Panc1 (cell line): ENCODE measurements around the gene CNOT11. TPM values are rescaled to one million over a fixed set of nuclear protein-coding genes. Genes with fewer than 3 reads are reported as not detected.

ENCODE experiments used
- ATAC-seq: fragments of 200-7000 bp; cut with Tn5 transposase; 2 replicates; pipeline ENCODE4 v1.9.1; 2020; ENCODE audit warnings: mild to moderate bottlenecking, moderate library complexity
- BruUV-seq: library from RNA; stranded (reverse); fragments of 400-500 nt; replicated peaks from 2 replicates; lab custom pipeline; 2021; lab: Mats Ljungman, UMichigan
- CTCF ChIA-PET: fragments of 300-600 bp; sonication (Branson Sonifier 250); formaldehyde crosslinking; loops from one replicate; lab custom pipeline; 2022; ENCODE audit warnings: antibody characterized with exemption; lab: Charles Lee
- POLR2A ChIA-PET: fragments of 300-600 bp; sonication (Branson Sonifier 250); formaldehyde crosslinking; loops from one replicate; lab custom pipeline; 2022; ENCODE audit warnings: antibody characterized with exemption; lab: Charles Lee
- DNase-seq: peaks from one replicate; pipeline ENCODE4 v3.0.0-alpha.2; 2010; ENCODE audit warnings: low read depth, low spot score
- H3K27ac ChIP-seq: 2 replicates; pipeline ENCODE4 v1.5.1; 2011; ENCODE audit warnings: mild to moderate bottlenecking, low read length, inconsistent platforms
- H3K27me3 ChIP-seq: fragments of 200-500 bp; sonication (Bioruptor generic); 2 replicates; pipeline ENCODE4 v1.6.0; 2014; ENCODE audit warnings: low read length, inconsistent platforms; ENCODE audit not compliant: control insufficient read depth, insufficient read depth
- H3K36me3 ChIP-seq: fragments of 200-500 bp; sonication (Bioruptor generic); 2 replicates; pipeline ENCODE4 v1.5.1; 2014; ENCODE audit warnings: inconsistent platforms, mild to moderate bottlenecking, low read length, moderate library complexity; ENCODE audit not compliant: control insufficient read depth, insufficient read depth
- H3K4me1 ChIP-seq: 2 replicates; pipeline ENCODE4 v1.5.1; 2011; ENCODE audit warnings: inconsistent platforms, mild to moderate bottlenecking, low read length, moderate library complexity; ENCODE audit not compliant: control insufficient read depth, insufficient read depth
- H3K4me3 ChIP-seq, 2 experiments: 2 replicates each; pipeline ENCODE4 v1.5.1; 2011 to 2012; ENCODE audit warnings: low read depth in 2 of 2, low read length in 2 of 2, mild to moderate bottlenecking in 2 of 2, inconsistent platforms in 1 of 2, moderate library complexity in 1 of 2
- H3K9me3 ChIP-seq: fragments of 200-500 bp; sonication (Bioruptor generic); 2 replicates; pipeline ENCODE4 v1.5.1; 2014; ENCODE audit warnings: low read depth, mild to moderate bottlenecking, inconsistent platforms, low read length, moderate library complexity; ENCODE audit not compliant: control insufficient read depth, insufficient read depth
- POLR2AphosphoS5 ChIP-seq: IDR thresholded peaks from 2 replicates; pipeline ENCODE4 v1.6.1; 2012; ENCODE audit warnings: mild to moderate bottlenecking, low read depth, low read length, moderate library complexity
- SIN3A ChIP-seq: IDR thresholded peaks from 2 replicates; pipeline ENCODE4 v1.6.1; 2012; ENCODE audit warnings: low read depth, mild to moderate bottlenecking, low read length, moderate library complexity, borderline replicate concordance; ENCODE audit not compliant: insufficient read depth
- TCF7L2 ChIP-seq: IDR thresholded peaks from 2 replicates; pipeline ENCODE4 v1.6.1; 2011; ENCODE audit warnings: mild to moderate bottlenecking, low read depth, low read length, inconsistent platforms
- in situ Hi-C: cut with HindIII; loops from 2 replicates; pipeline ENCODE4 v1.10.0; 2016; ENCODE audit warnings: low sequenced_read_pairs, low pct_unique_long_range_greater_than_20kb
- intact Hi-C: fragments of 100-400 bp; cut with micrococcal nuclease; formaldehyde crosslinking; loops from one replicate; pipeline ENCODE4 v1.10.0; 2022; ENCODE audit not compliant: unreplicated experiment
- total RNA-seq: library from RNA; stranded (reverse); gene quantifications from one replicate; pipeline ENCODE4 v1.2.1, GENCODE V29; 2021; ENCODE audit not compliant: unreplicated experiment
- TF ChIP-seq, protein P1 (sequence below): fragments of 450-650 bp; IDR thresholded peaks from 2 replicates; pipeline ENCODE4 v1.5.1; 2017; ENCODE audit warnings: mild to moderate bottlenecking
- TF ChIP-seq, protein P2 (sequence below), 2 experiments: IDR thresholded peaks; 2 replicates each; pipeline ENCODE4 v1.6.1; 2011 to 2012; ENCODE audit warnings: low read depth in 2 of 2, control low read depth in 1 of 2, low read length in 1 of 2, mild to moderate bottlenecking in 1 of 2, moderate library complexity in 1 of 2; ENCODE audit not compliant: insufficient read depth in 1 of 2

CNOT11 gene
- total RNA-seq, 1 experiment from 2014 or later: 58.3 TPM

DNA sequence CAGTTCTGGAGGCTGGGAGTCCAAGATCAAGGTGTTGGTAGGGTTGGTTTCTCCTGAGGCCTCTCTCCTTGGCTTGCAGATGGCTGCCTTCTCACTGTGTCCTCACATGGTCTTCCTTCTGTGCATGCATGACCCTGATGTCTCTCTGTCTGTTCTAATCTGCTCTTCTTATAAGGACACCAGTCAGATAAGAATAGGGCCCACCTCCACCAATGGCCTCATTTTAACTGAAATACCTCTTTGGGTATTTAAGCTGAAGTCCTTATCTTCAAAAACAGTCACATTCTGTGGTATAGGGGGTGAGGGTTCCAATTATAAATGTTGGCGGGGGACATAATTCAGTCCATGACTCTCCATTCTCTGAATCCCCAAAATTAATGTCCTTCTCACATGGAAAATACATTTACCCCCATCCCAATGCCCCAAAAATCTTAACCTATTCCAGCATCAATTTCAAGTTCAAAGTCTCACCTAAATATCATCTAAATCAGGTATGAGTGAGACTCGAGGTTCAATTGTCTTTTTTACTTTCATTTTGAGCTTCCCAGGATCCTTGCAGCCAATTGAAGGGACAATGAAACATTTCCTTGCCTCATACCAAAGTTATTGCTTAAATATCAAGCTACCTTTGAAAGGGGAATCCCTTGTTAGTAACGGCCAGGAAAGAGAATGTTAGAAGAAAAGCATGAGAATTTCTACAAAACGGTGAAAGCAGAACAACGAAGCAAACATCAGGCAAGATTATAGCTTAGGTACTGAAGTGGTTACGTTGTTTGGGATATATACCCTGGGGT, 20.6 kb upstream of the CNOT11 start:
- BruUV-seq: no TSS peak
- in situ Hi-C loops (no loop called here), intact Hi-C loops (no loop called here)
- Histone ChIP-seq H3K4me1 (0 out of 2 replicates have a peak, but pooled peaks cover 4% of the 10 kb centered on the region), H3K4me3 (peak overlapping the region; percentile 0 to 8; a peak in 1 of 4 replicates), H3K36me3 (no peaks in the 10 kb centered on the region), H3K27me3 (no peaks in the 10 kb centered on the region), H3K27ac (peak overlapping the region; percentile 26; the same call in 1 of the 2 replicates), H3K9me3 (no peaks in the 10 kb centered on the region)
- TF ChIP-seq SIN3A (no peak), TCF7L2 (no peak), POLR2AphosphoS5 (no peak)
- TF ChIP-seq, protein P1, sequence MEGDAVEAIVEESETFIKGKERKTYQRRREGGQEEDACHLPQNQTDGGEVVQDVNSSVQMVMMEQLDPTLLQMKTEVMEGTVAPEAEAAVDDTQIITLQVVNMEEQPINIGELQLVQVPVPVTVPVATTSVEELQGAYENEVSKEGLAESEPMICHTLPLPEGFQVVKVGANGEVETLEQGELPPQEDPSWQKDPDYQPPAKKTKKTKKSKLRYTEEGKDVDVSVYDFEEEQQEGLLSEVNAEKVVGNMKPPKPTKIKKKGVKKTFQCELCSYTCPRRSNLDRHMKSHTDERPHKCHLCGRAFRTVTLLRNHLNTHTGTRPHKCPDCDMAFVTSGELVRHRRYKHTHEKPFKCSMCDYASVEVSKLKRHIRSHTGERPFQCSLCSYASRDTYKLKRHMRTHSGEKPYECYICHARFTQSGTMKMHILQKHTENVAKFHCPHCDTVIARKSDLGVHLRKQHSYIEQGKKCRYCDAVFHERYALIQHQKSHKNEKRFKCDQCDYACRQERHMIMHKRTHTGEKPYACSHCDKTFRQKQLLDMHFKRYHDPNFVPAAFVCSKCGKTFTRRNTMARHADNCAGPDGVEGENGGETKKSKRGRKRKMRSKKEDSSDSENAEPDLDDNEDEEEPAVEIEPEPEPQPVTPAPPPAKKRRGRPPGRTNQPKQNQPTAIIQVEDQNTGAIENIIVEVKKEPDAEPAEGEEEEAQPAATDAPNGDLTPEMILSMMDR: no peak
- TF ChIP-seq, protein P2, sequence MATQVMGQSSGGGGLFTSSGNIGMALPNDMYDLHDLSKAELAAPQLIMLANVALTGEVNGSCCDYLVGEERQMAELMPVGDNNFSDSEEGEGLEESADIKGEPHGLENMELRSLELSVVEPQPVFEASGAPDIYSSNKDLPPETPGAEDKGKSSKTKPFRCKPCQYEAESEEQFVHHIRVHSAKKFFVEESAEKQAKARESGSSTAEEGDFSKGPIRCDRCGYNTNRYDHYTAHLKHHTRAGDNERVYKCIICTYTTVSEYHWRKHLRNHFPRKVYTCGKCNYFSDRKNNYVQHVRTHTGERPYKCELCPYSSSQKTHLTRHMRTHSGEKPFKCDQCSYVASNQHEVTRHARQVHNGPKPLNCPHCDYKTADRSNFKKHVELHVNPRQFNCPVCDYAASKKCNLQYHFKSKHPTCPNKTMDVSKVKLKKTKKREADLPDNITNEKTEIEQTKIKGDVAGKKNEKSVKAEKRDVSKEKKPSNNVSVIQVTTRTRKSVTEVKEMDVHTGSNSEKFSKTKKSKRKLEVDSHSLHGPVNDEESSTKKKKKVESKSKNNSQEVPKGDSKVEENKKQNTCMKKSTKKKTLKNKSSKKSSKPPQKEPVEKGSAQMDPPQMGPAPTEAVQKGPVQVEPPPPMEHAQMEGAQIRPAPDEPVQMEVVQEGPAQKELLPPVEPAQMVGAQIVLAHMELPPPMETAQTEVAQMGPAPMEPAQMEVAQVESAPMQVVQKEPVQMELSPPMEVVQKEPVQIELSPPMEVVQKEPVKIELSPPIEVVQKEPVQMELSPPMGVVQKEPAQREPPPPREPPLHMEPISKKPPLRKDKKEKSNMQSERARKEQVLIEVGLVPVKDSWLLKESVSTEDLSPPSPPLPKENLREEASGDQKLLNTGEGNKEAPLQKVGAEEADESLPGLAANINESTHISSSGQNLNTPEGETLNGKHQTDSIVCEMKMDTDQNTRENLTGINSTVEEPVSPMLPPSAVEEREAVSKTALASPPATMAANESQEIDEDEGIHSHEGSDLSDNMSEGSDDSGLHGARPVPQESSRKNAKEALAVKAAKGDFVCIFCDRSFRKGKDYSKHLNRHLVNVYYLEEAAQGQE (IDR thresholded peaks at IDR 0.05; ENCODE audit: insufficient read depth in 1 of 2, low read depth in 2 of 2, low read length in 1 of 2): no peak
- POLR2A ChIA-PET: interaction anchor here (0.8 kb wide), 1 partner anchor 17 kb away, joined by 3 read pairs; no protein-coding TSS in a partner anchor
- DNase-seq (no peak), ATAC-seq (no peak)
- CTCF ChIA-PET: interaction anchor here (0.5 to 0.6 kb wide), 2 partner anchors 15 to 103 kb away, joined by 5 to 9 read pairs; no protein-coding TSS in a partner anchor

DNA sequence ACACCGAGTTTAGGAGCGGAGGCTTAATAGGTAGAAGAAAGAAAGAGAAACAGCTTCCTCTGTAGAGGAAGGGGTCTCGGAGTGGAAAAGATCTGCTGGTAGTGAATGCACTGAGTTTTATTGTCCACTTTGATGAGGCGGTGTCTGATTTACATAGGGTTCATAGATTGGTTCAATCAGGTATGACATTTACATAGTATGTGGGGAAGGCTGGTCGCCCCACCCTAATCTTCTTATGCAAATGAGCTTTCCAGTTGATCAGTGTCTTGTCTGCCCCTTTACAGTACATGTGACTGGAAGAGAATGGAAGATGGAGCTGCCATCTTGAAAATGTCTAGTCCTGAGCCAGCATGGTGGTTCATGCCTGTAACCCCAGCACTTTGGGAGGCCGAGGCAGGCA, 19.9 kb upstream of the CNOT11 start:
- ChIA-PET CTCF (interaction anchor here (0.6 kb wide), 2 partner anchors 102 to 777 kb away, joined by 3 to 9 read pairs; no protein-coding TSS in a partner anchor), POLR2A (interaction anchor here (0.8 kb wide), 1 partner anchor 16 kb away, joined by 3 read pairs; no protein-coding TSS in a partner anchor)
- in situ Hi-C loops: no loop called here
- intact Hi-C loops: no loop called here
- Histone ChIP-seq H3K4me3 (peak overlapping the region in 1 of 2 experiments; percentile 0; a peak in 1 of 4 replicates), H3K9me3 (no peaks in the 10 kb centered on the region), H3K27me3 (no peaks in the 10 kb centered on the region), H3K36me3 (no peaks in the 10 kb centered on the region), H3K4me1 (0 out of 2 replicates have a peak, but pooled peaks cover 4% of the 10 kb centered on the region), H3K27ac (peak overlapping the region; percentile 26; the same call in 1 of the 2 replicates)
- ATAC-seq (no peak), DNase-seq (no peak)
- no TSS peak for BruUV-seq
- TF ChIP-seq POLR2AphosphoS5: no peak
- TF ChIP-seq, protein P1: no peak
- no peak for TF ChIP-seq TCF7L2
- TF ChIP-seq SIN3A: no peak
- TF ChIP-seq, protein P2 (IDR thresholded peaks at IDR 0.05; ENCODE audit: insufficient read depth in 1 of 2, low read depth in 2 of 2, low read length in 1 of 2): no peak
